Liver (tissue), 9 donors: ENCODE measurements around the gene CCL2. TPM values are rescaled to one million over a fixed set of nuclear protein-coding genes. Genes with fewer than 3 reads are reported as not detected.

Source experiments
- DNase-seq: peaks from one replicate; pipeline ENCODE4 v3.0.0-alpha.2; 2017; ENCODE audit warnings: low spot score
- H3K27ac ChIP-seq, 2 donors: one replicate each; pipeline ENCODE4 v1.7.0; 2013; ENCODE audit warnings: inconsistent platforms in 2 of 2, low read length in 2 of 2, control low read depth in 1 of 2, low read depth in 1 of 2, mild to moderate bottlenecking in 1 of 2
- H3K27me3 ChIP-seq, 4 donors: one replicate each; pipeline versions ENCODE4 v1.6.1 to v1.7.0; 2013; ENCODE audit warnings: low read length in 3 of 4, inconsistent platforms in 1 of 4, mild to moderate bottlenecking in 1 of 4, moderate library complexity in 1 of 4; ENCODE audit not compliant: control insufficient read depth in 4 of 4, insufficient read depth in 4 of 4
- H3K36me3 ChIP-seq, 4 donors: one replicate each; pipeline versions ENCODE4 v1.6.1 to v1.7.0; 2013; ENCODE audit warnings: low read length in 3 of 4, mild to moderate bottlenecking in 3 of 4, low read depth in 1 of 4, moderate library complexity in 1 of 4; ENCODE audit not compliant: control insufficient read depth in 4 of 4, insufficient read depth in 3 of 4
- H3K4me1 ChIP-seq, 4 donors: one replicate each; pipeline versions ENCODE4 v1.6.1 to v1.7.0; 2013; ENCODE audit warnings: low read length in 3 of 4, mild to moderate bottlenecking in 3 of 4, moderate library complexity in 1 of 4; ENCODE audit not compliant: control insufficient read depth in 4 of 4, insufficient read depth in 4 of 4
- H3K4me3 ChIP-seq, 3 donors: one replicate each; pipeline versions ENCODE4 v1.6.1 to v1.7.0; 2013; ENCODE audit warnings: low read length in 3 of 3, control low read depth in 1 of 3, low read depth in 1 of 3, mild to moderate bottlenecking in 1 of 3
- H3K9ac ChIP-seq, 2 donors: one replicate each; pipeline ENCODE4 v1.7.0; 2013; ENCODE audit warnings: low read length in 2 of 2, mild to moderate bottlenecking in 2 of 2, moderate library complexity in 2 of 2, control low read depth in 1 of 2, low read depth in 1 of 2
- H3K9me3 ChIP-seq, 4 donors: one replicate each; pipeline versions ENCODE4 v1.6.1 to v1.7.0; 2013; ENCODE audit warnings: low read length in 3 of 4; ENCODE audit not compliant: control insufficient read depth in 4 of 4
- EGR1 ChIP-seq, 2 donors: IDR thresholded peaks; 2 replicates each; pipeline ENCODE4 v1.6.1; 2016 to 2018; ENCODE audit warnings: antibody characterized with exemption in 2 of 2, low read depth in 2 of 2
- FOXA2 ChIP-seq: IDR thresholded peaks from 2 replicates; pipeline ENCODE4 v1.6.1; 2016; ENCODE audit warnings: antibody characterized with exemption
- GABPA ChIP-seq, 2 donors: IDR thresholded peaks in 1 of 2; conservative IDR thresholded peaks in 1 of 2; 2 replicates each; pipeline ENCODE4 v1.6.1; 2016; ENCODE audit warnings: antibody characterized with exemption in 2 of 2, mild to moderate bottlenecking in 1 of 2, moderate library complexity in 1 of 2
- HNF4A ChIP-seq, 2 donors: conservative IDR thresholded peaks; 2 replicates each; pipeline ENCODE4 v1.6.1; 2016; ENCODE audit warnings: antibody characterized with exemption in 2 of 2, mild to moderate bottlenecking in 2 of 2
- HNF4G ChIP-seq: IDR thresholded peaks from 2 replicates; pipeline ENCODE4 v1.6.1; 2016; ENCODE audit warnings: antibody characterized with exemption
- JUND ChIP-seq, 2 donors: IDR thresholded peaks; 2 replicates each; pipeline ENCODE4 v1.6.1; 2016; ENCODE audit warnings: antibody characterized with exemption in 2 of 2
- NR2F2 ChIP-seq: IDR thresholded peaks from 2 replicates; pipeline ENCODE4 v1.6.1; 2016; ENCODE audit warnings: antibody characterized with exemption
- REST ChIP-seq: IDR thresholded peaks from 2 replicates; pipeline ENCODE4 v1.6.1; 2016; ENCODE audit warnings: antibody characterized with exemption, mild to moderate bottlenecking
- RXRA ChIP-seq, 2 donors: IDR thresholded peaks; 2 replicates each; pipeline ENCODE4 v1.6.1; 2017 to 2018; ENCODE audit warnings: antibody characterized with exemption in 2 of 2, mild to moderate bottlenecking in 1 of 2
- SP1 ChIP-seq: IDR thresholded peaks from 2 replicates; pipeline ENCODE4 v1.6.1; 2018; ENCODE audit warnings: antibody characterized with exemption, mild to moderate bottlenecking
- TAF1 ChIP-seq: conservative IDR thresholded peaks from 2 replicates; pipeline ENCODE4 v1.6.1; 2016; ENCODE audit warnings: antibody characterized with exemption, mild to moderate bottlenecking
- YY1 ChIP-seq: IDR thresholded peaks from 2 replicates; pipeline ENCODE4 v1.6.1; 2016; ENCODE audit warnings: antibody characterized with exemption, mild to moderate bottlenecking
- ZBTB33 ChIP-seq: IDR thresholded peaks from 2 replicates; pipeline ENCODE4 v1.6.1; 2016; ENCODE audit warnings: antibody characterized with exemption
- WGBS: extraction: QIAGEN DNeasy Blood & Tissue Kit; methylation state at CpG from one replicate; pipeline ENCODE4 v1.1.7; 2013; 5-methylcytosine and 5-hydroxymethylcytosine counted together
- polyA plus RNA-seq, 2 donors: library from polyadenylated mRNA; stranded (reverse) in 1 of 2; unstranded in 1 of 2; fragments of 200-250 nt in 1 of 2; fragments of >200 nt in 1 of 2; fragmentation: Nextera tagmentation in 1 of 2; extraction: Ambion mirVana in 1 of 2; gene quantifications; one replicate each; pipeline versions ENCODE4 v1.2.1 to v1.2.3, GENCODE V29; 2013 to 2015
- total RNA-seq, 2 donors: library from RNA; depleted of rRNA; stranded (reverse); fragments of >200 nt; gene quantifications; one replicate each; pipeline ENCODE4 v1.2.3, GENCODE V29; 2014
- TF ChIP-seq, protein P1 (sequence below): fragments of 150-350 bp; IDR thresholded peaks from 2 replicates; pipeline ENCODE4 v1.5.1; 2017; ENCODE audit warnings: improper control_type of control experiment, low read depth, low read length; ENCODE audit not compliant: missing input control
- TF ChIP-seq, protein P2 (sequence below): IDR thresholded peaks from 2 replicates; pipeline ENCODE4 v1.6.1; 2016; ENCODE audit warnings: antibody characterized with exemption
- donor health status: healthy.
- donor health status: healthy.
- donor health status: healthy.
- donor health status: healthy.
- donor health status: healthy.

CCL2 gene
- total and polyA plus RNA-seq, 4 donors, result 3.5 to 8.9 (median 5.4) TPM

DNA sequence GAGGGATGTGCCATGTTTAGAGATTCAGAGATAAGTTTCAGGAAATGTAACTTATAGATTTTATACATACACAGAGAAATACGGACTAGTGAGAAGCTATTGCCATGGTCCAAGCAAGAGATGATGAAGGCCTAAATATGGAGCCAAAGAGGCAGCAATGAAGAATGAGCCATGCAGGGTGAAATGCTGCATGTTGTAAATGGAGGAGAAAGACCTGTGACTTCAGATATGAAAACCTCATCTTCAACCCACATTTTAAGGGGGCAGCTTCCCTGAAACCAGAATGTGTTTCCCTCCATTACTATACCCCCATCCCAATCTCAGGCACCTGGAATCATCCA lies 2.9 kb downstream of the CCL2 start:
- Histone ChIP-seq H3K9me3 (no peaks in the 10 kb centered on the region), H3K4me3 (no peak overlapping the region), H3K9ac (no peak overlapping the region), H3K27me3 (no peaks in the 10 kb centered on the region), H3K36me3 (no peaks in the 10 kb centered on the region), H3K27ac (no peak overlapping the region), H3K4me1 (peaks cover 0 to 4% (median 0%) of the 10 kb centered on the region in 4 donors)
- DNase-seq, result no peak
- TF ChIP-seq HNF4G (no peak), RXRA (IDR thresholded peaks at IDR 0.05) (no peak), REST (no peak), HNF4A (conservative IDR thresholded peaks at IDR 0.05) (no peak), TAF1 (no peak), GABPA (IDR thresholded peaks at IDR 0.05 in 1 of 2, conservative IDR thresholded peaks at IDR 0.05 in 1 of 2) (no peak), ZBTB33 (no peak), FOXA2 (no peak), EGR1 (IDR thresholded peaks at IDR 0.05; ENCODE audit: low read depth in 2 of 2) (no peak), NR2F2 (no peak), YY1 (no peak), JUND (IDR thresholded peaks at IDR 0.05) (no peak)
- TF ChIP-seq, protein P1, sequence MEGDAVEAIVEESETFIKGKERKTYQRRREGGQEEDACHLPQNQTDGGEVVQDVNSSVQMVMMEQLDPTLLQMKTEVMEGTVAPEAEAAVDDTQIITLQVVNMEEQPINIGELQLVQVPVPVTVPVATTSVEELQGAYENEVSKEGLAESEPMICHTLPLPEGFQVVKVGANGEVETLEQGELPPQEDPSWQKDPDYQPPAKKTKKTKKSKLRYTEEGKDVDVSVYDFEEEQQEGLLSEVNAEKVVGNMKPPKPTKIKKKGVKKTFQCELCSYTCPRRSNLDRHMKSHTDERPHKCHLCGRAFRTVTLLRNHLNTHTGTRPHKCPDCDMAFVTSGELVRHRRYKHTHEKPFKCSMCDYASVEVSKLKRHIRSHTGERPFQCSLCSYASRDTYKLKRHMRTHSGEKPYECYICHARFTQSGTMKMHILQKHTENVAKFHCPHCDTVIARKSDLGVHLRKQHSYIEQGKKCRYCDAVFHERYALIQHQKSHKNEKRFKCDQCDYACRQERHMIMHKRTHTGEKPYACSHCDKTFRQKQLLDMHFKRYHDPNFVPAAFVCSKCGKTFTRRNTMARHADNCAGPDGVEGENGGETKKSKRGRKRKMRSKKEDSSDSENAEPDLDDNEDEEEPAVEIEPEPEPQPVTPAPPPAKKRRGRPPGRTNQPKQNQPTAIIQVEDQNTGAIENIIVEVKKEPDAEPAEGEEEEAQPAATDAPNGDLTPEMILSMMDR, result no peak
- TF ChIP-seq, protein P2, sequence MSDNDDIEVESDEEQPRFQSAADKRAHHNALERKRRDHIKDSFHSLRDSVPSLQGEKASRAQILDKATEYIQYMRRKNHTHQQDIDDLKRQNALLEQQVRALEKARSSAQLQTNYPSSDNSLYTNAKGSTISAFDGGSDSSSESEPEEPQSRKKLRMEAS, result no peak
- WGBS, result 71% methylated on average over 1 of the region's 1 CpG

DNA sequence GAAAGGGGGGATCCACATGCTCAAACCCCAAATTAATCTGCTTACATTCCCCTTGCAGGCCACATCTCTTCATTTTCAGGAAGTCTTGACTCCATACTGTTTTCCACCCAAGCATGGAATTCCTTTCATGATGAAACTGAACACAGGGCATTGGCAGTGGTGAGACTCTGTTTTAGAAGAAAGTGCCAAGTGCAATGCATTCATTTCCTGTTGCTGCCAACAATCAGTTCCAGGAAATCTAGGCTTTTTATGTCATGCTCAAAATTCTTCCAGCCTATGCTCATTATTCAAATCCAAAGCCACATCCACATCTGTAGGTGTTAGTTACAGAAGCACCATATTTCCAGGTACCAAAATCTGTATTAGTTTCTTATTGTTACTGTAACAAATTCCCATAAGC lies 4.1 kb downstream of the CCL2 start:
- H3K9me3 ChIP-seq, result no peaks in the 10 kb centered on the region
- no peak overlapping the region for H3K4me3 ChIP-seq
- DNase-seq, result no peak
- H3K4me1 ChIP-seq, result no peaks in the 10 kb centered on the region
- H3K27ac ChIP-seq, result no peak overlapping the region
- H3K27me3 ChIP-seq, result no peaks in the 10 kb centered on the region
- no peaks in the 10 kb centered on the region for H3K36me3 ChIP-seq
- TF ChIP-seq HNF4G (no peak), TAF1 (no peak), ZBTB33 (no peak), NR2F2 (no peak), REST (no peak), SP1 (no peak)
- H3K9ac ChIP-seq, result no peak overlapping the region
